Spleen (tissue), 11 donors: ENCODE data around the gene BHLHE40. TPM values are rescaled to one million over a fixed set of nuclear protein-coding genes. Genes with fewer than 3 reads are reported as not detected.
"Not testable (repeated sequence)": the region's sequence is repeated elsewhere in the genome, so short reads cannot be mapped to it uniquely, and the experiment has no call there.

Experiments used
- DNase-seq: peaks from one replicate; pipeline ENCODE4 v3.0.0-alpha.2; 2020
- H3K27ac ChIP-seq, 8 donors: fragments of 200-600 bp; sonication (generic) in 7 of 8; 1 replicate in 4 of 8; 2 replicates in 4 of 8; pipeline versions ENCODE4 v1.5.0 to v1.8.0; 2016 to 2021; ENCODE audit warnings: inconsistent platforms in 4 of 8, mild to moderate bottlenecking in 4 of 8, moderate library complexity in 1 of 8
- H3K27me3 ChIP-seq, 7 donors: fragments of 200-600 bp; sonication (generic) in 6 of 7; replicated peaks in 1 of 7; 1 replicate in 4 of 7; 2 replicates in 3 of 7; pipeline versions ENCODE4 v1.5.0 to v1.8.0; 2016 to 2021; ENCODE audit warnings: inconsistent platforms in 3 of 7, mild to moderate bottlenecking in 1 of 7
- H3K36me3 ChIP-seq, 6 donors: fragments of 200-600 bp; sonication (generic) in 5 of 6; 1 replicate in 4 of 6; 2 replicates in 2 of 6; pipeline versions ENCODE4 v1.5.0 to v1.8.0; 2016 to 2021; ENCODE audit warnings: inconsistent platforms in 2 of 6
- H3K4me1 ChIP-seq, 6 donors: fragments of 200-600 bp; sonication (generic) in 5 of 6; 1 replicate in 3 of 6; 2 replicates in 3 of 6; pipeline versions ENCODE4 v1.5.0 to v1.8.0; 2016 to 2021; ENCODE audit warnings: inconsistent platforms in 3 of 6
- H3K4me3 ChIP-seq, 8 donors: fragments of 200-600 bp; sonication (generic) in 7 of 8; 1 replicate in 4 of 8; 2 replicates in 4 of 8; pipeline versions ENCODE4 v1.5.0 to v1.8.0; 2016 to 2021; ENCODE audit warnings: inconsistent platforms in 4 of 8, mild to moderate bottlenecking in 4 of 8, moderate library complexity in 2 of 8
- H3K9me3 ChIP-seq, 8 donors: fragments of 200-600 bp; sonication (generic) in 7 of 8; 1 replicate in 4 of 8; 2 replicates in 4 of 8; pipeline versions ENCODE4 v1.5.0 to v1.8.0; 2016 to 2021; ENCODE audit warnings: inconsistent platforms in 4 of 8
- CTCF ChIP-seq, 11 experiments: fragments of 200-600 bp in 7 of 11; fragments of 450-650 bp in 4 of 11; sonication (generic) in 4 of 11; IDR thresholded peaks in 8 of 11; conservative IDR thresholded peaks in 3 of 11; 1 replicate in 7 of 11; 2 replicates in 4 of 11; pipeline versions ENCODE4 v1.4.0 to v1.8.0; 2016 to 2021; ENCODE audit warnings: antibody characterized with exemption in 11 of 11, inconsistent platforms in 4 of 11, mild to moderate bottlenecking in 1 of 11
- POLR2A ChIP-seq, 3 donors: fragments of 450-650 bp; IDR thresholded peaks; one replicate each; pipeline ENCODE4 v1.5.1; 2017; ENCODE audit warnings: antibody characterized with exemption in 3 of 3, mild to moderate bottlenecking in 1 of 3
- POLR2AphosphoS5 ChIP-seq, 3 donors: sonication (generic); formaldehyde crosslinking; IDR thresholded peaks; one replicate each; pipeline ENCODE4 v1.5.1; 2017; ENCODE audit warnings: antibody characterized with exemption in 3 of 3
- WGBS, 5 donors: extraction: QIAGEN DNeasy Blood & Tissue Kit in 3 of 5; methylation state at CpG; one replicate each; pipeline versions ENCODE4 v1.1.5 to v1.1.7; 2013 to 2018; 5-methylcytosine and 5-hydroxymethylcytosine counted together
- intact Hi-C: fragments of 100-400 bp; cut with DNase I; formaldehyde crosslinking; loops from one replicate; pipeline ENCODE4 v1.15.0; 2023; ENCODE audit warnings: low total_unique reads
- polyA plus RNA-seq, 3 donors: library from polyadenylated mRNA; stranded (reverse); fragments of 200-250 nt; gene quantifications; one replicate each; pipeline ENCODE4 v1.2.1, GENCODE V29; 2013
- total RNA-seq, 7 donors: library from RNA; depleted of rRNA in 3 of 7; stranded (reverse); fragments of >200 nt in 3 of 7; fragmentation: NEBNext Ultra II Directional in 4 of 7; extraction: Animal tissue kit (Norgen Biotek cat#: 25700) in 4 of 7; gene quantifications; one replicate each; pipeline versions ENCODE4 v1.1.0 to v1.2.1, GENCODE V29; 2016 to 2021
- donor health status: healthy with polysubstance abuse.
- donor health status: DM: no; HTN: no; CAD: no; lungs with moderate emphysema.
- donor health status: DM: no; HTN: no; CAD: no.
- donor health status: Bipolar disorder and iron deficiency.
- donor health status: healthy.
- donor health status: DM: no; HTN: no; CAD: no.
- donor health status: DM: yes; HTN: yes; CAD: no.

The BHLHE40 gene
- total and polyA plus RNA-seq, 10 donors = 11.8 to 108 (median 30.0) TPM

GRCh38 chr3:4959180-4959579, 20.1 kb upstream of the BHLHE40 start:
- no peaks in the 10 kb centered on the region for H3K27me3 ChIP-seq
- H3K27ac ChIP-seq = no peak overlapping the region
- TF ChIP-seq POLR2AphosphoS5 (IDR thresholded peaks at IDR 0.05) (no peak), POLR2A (IDR thresholded peaks at IDR 0.05) (no peak), CTCF (IDR thresholded peaks at IDR 0.05 in 8 of 11, conservative IDR thresholded peaks at IDR 0.05 in 3 of 11) (no peak)
- DNase-seq = no peak
- no peaks in the 10 kb centered on the region for H3K36me3 ChIP-seq
- 71 to 97% (median 72%) methylated on average over 4 of the region's 4 CpGs for WGBS, 5 donors
- H3K4me1 ChIP-seq = no peaks in the 10 kb centered on the region
- peaks cover 0 to 14% (median 9%) of the 10 kb centered on the region in 8 donors for H3K9me3 ChIP-seq
- intact Hi-C loops = no loop called here
- no peak overlapping the region for H3K4me3 ChIP-seq

- WGBS, 5 donors = 85 to 98% (median 94%) methylated on average over 2 of the region's 2 CpGs
- H3K27ac ChIP-seq, H3K4me3 ChIP-seq, H3K4me1 ChIP-seq, H3K36me3 ChIP-seq, H3K27me3 ChIP-seq, DNase-seq, intact Hi-C loops: not testable (repeated sequence)
- H3K9me3 ChIP-seq = peaks cover 0 to 14% (median 9%) of the 10 kb centered on the region in 8 donors
Observed at GRCh38 chr3:4961865-4962264, 17.4 kb upstream of the BHLHE40 start.

- DNase-seq = no peak
- no peaks in the 10 kb centered on the region for H3K36me3 ChIP-seq
- H3K4me3 ChIP-seq = no peak overlapping the region
- intact Hi-C loops = no loop called here
- 92 to 97% (median 95%) methylated on average over 1 of the region's 1 CpG for WGBS, 5 donors
- no peak for TF ChIP-seq POLR2A (IDR thresholded peaks at IDR 0.05)
- H3K4me1 ChIP-seq = peaks cover 0 to 8% (median 3%) of the 10 kb centered on the region in 6 donors
- no peak overlapping the region for H3K27ac ChIP-seq
- no peaks in the 10 kb centered on the region for H3K27me3 ChIP-seq
- H3K9me3 ChIP-seq = peaks cover 0 to 10% (median 7%) of the 10 kb centered on the region in 8 donors
Observed at GRCh38 chr3:4963669-4964570, 15.3 kb upstream of the BHLHE40 start.

GRCh38 chr3:4966006-4966405, 13.2 kb upstream of the BHLHE40 start:
- H3K4me3 ChIP-seq, H3K27me3 ChIP-seq, intact Hi-C loops, DNase-seq, H3K9me3 ChIP-seq, H3K36me3 ChIP-seq, H3K27ac ChIP-seq, H3K4me1 ChIP-seq: not testable (repeated sequence)
- WGBS, 5 donors = 45 to 64% (median 61%) methylated on average over 5 of the region's 5 CpGs

- H3K36me3 ChIP-seq, H3K27me3 ChIP-seq, intact Hi-C loops, DNase-seq, H3K27ac ChIP-seq, H3K9me3 ChIP-seq, H3K4me1 ChIP-seq, H3K4me3 ChIP-seq: not testable (repeated sequence)
- WGBS, 5 donors = 75 to 97% (median 85%) methylated on average over 3 of the region's 3 CpGs
Observed at GRCh38 chr3:4967683-4968082, 11.6 kb upstream of the BHLHE40 start.

- H3K27ac ChIP-seq, H3K4me3 ChIP-seq, DNase-seq, H3K9me3 ChIP-seq, H3K27me3 ChIP-seq, intact Hi-C loops, H3K36me3 ChIP-seq: not testable (repeated sequence)
- 90 to 96% (median 95%) methylated on average over 6 of the region's 6 CpGs for WGBS, 5 donors
- peaks cover 4 to 16% (median 10%) of the 10 kb centered on the region in 6 donors for H3K4me1 ChIP-seq
Observed at GRCh38 chr3:4971437-4971836, 7.8 kb upstream of the BHLHE40 start.
